NCI-H748 (cell line): ENCODE results near the gene EEF1AKMT4.
A peak's percentile ranks its signal among the peaks of the same experiment; 100 is the strongest.
"Not testable (repeated sequence)": the region's sequence is repeated elsewhere in the genome, so short reads cannot be mapped to it uniquely, and the experiment has no call there.

Source experiments
- DNase-seq: peaks from one replicate; lab custom pipeline; 2025; ENCODE audit not compliant: unreplicated experiment; lab: John Stamatoyannopoulos, UW

Gene EEF1AKMT4

DNA sequence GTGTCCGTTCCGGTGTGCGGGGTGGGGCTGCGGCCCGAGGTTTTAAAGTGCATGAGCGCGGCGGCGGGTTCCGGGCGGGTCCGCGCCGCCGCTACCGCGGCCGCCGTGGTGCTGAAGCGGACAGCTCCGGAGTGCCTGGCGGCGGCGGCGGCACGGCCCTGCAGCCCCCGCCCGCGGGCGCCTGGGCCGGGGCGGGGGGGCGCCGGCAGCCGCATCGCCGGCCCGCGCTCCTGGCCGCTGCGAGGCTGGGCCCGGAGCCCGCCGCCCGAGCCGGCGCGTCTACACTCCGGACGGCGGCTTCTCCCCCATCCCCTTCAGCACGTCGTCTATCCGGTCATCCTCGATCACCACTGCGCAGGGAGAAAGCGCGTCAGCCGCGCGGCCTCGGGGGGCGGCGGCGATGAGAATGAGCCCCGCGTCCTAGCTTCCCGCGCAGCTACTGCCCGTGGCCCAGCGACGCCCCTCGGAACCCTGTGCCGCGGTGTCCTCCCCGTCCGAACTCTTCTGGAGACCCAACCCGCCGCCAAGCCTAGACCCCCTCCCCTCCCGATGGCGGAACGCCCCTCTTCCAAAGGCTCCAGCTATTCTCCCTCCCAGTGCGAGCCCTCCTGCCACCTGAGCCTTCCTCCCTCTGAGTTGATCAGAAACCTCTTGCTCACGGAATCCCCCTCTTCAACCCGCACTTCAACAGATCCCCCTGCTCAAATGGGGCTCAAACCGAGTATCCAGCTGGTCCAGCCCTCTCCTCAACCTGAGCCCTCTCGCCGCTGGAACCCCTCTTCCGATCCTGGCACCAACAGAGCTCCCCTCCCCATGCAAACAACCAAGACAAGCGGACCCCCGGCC is 10.6 kb downstream of the EEF1AKMT4 start:
- peak; percentile 42 for DNase-seq

DNA sequence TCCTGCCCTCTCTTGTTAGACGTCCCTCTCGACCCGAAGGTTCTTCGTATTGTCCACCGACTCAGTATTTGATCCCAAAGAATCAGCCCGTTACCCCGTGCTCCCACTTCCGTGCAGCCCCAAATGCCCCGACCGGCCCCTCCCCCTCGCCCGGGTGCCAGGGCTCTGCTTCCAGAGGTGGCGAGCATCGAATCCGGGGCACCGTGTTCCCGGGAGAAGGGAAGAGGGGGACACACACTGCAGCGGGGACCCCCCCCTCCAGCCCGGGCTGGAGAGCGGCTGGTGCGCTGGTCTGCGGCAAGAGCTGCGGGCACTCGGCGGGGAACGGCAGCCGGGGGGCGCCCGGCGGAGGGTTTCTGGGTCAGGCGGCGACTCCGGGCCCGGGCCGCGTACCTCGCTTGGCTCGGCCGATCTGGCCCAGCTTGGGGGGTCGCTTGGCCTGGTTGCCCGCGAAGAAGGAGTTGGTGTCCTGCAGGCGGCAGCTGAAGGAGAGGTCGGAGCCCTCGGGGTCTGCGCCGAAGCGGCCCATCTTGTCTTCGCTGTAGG is 11.3 kb downstream of the EEF1AKMT4 start:
- DNase-seq = peak; percentile 34

DNA sequence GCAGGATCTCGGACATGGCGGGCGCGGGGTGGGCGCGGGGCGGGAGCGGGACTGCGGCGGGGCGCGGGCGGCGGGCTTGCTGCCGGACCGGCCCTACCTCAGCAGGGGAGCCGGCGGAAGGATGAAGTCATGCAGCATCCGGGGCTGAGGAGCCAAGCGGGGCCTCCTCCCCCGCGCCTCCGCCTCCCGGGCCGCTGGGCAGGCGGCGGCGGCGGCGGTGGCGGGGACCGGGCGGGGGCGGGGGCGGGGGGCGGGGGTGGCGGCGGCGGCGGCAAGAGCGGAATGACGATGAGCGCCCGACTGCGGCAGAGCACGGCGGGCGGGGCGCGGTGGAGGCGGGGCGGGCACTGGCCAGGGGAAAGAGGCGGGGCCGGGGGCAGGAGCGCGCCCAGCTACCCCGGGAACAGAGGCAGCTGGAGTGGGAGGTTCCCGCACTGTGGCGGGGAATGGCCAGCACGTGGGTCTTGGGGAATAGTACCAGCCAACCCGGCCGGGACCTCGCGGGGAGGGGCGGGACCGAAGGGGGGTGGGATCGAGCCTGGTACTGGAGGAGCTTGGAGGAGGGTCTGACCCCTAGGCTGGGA is 11.9 kb downstream of the EEF1AKMT4 start, which contains the start of gene CAMK2N2:
TSS of gene CAMK2N2 (minus strand) at position 284 of the 584 bp plus-strand sequence. CDS start at position 16, 268 bp downstream.
- peak; percentile 94 for DNase-seq

DNA sequence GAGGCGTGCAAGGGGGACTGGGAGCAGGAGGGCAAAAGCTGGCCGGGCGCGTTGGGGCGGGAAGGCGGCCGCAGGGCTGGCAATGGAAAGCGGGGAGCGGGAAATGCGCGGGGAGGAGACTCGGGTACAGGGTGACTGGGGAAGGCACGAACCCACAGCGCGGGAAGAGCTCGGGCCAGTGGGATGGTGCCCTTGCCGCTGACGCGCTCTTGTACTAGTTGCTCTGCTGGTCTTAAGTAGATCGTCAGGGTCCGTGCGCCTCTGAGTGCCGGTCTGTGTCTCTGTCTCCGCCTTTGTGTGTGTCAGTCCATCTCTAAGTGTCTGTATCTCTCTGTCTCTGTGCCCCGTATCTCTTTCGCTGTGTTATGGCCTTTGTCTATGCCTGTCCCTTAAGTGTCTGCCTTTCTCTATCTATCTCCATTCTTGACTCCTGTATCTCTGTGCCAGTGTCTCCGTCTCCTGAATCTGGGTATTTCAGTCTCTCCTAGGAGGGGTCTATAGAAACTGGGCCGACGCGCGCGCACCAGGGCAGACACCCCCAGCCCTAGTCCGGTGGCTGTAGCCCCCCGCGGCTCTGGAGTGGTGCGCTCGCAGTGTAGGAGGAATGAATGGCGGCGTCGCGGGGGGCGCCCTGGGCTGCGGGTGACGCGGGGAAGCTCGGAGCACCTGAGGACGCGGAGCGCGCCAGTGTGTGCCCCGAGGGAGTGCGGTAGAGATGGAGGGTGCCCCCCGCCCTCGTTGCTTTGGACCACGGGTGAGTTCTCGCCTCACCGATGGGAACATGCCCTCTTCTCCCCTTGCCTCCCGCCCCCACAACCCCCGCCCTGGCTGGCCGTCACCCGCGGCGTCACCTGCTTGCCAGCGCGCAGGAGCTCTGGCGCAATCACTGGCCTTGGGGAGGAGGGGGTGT is 12.6 kb downstream of the EEF1AKMT4 start:
- peak; percentile 67 for DNase-seq

DNA sequence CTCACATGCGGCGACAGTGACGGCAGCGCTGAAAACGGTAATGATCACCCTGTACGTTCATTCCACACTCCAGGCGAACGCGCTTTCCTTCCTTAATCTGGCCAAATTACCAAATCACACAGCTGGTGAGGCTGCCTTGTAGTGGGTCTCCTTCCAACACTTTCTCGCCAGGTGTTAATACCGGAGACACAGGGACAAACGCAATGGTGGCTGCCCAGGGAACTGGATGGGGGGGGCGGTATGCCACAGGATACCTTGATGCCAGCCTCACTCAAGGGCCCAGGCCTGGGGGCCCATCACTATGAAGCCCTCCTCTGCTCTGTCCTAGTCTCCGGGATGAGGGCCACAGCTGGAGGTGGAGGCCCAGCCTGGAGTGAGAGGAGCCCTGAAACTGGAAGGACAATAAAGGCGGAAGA is 13.3 kb downstream of the EEF1AKMT4 start:
- no peak for DNase-seq

DNA sequence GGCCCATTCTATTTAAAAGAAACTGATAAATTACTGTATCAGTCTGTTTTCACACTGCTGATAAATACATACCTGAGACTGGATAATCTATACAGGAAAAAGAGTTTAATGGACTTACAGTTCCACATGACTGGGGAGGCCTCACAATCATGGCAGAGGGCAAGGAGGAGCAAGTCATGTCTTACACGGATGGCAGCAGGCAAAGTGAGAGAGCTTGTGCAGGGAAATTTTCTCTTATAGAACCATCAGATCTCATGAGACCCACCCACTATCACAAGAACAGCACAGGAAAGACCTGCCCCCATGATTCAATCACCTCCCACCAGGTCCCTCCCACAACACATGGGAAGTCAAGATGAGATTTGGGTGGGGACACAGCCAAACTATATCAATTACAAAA is 17.8 kb downstream of the EEF1AKMT4 start:
- not testable (repeated sequence) for DNase-seq

DNA sequence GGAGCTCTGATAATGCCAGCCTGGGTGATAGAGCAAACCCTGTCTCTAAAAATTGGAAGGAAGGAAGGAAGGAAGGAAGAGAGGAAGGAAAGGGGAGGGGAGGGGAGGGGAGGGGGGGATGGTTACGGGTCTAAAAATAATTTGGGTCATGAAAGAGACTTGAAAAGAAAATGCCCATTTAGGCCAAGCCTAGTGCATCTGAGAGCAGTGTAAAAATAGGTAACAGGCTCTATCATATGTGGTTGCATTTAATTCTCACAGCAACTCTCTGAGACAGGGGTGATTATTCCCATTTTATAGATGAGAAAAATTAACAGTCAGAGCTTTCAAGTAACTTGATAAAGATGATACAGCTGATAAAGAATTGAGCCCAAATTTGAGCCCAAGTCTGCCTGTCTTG is 22.8 kb downstream of the EEF1AKMT4 start:
- DNase-seq = no peak

DNA sequence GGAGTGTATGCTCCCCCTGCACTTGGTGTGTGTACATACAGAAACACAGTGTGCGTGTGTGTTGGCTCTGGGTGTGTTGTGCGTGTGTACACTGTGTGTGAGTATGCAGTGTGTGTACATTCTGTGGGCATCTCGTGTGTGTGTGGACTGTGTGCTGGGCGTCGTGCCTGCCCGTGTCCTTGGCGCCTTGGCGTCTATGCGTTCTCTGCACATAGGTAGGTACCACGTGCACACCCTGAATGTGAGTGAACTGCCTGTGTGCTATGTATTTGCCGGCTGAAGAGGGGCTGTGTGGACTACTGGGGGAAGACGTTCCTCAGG is 25.9 kb downstream of the EEF1AKMT4 start:
- DNase-seq = no peak

DNA sequence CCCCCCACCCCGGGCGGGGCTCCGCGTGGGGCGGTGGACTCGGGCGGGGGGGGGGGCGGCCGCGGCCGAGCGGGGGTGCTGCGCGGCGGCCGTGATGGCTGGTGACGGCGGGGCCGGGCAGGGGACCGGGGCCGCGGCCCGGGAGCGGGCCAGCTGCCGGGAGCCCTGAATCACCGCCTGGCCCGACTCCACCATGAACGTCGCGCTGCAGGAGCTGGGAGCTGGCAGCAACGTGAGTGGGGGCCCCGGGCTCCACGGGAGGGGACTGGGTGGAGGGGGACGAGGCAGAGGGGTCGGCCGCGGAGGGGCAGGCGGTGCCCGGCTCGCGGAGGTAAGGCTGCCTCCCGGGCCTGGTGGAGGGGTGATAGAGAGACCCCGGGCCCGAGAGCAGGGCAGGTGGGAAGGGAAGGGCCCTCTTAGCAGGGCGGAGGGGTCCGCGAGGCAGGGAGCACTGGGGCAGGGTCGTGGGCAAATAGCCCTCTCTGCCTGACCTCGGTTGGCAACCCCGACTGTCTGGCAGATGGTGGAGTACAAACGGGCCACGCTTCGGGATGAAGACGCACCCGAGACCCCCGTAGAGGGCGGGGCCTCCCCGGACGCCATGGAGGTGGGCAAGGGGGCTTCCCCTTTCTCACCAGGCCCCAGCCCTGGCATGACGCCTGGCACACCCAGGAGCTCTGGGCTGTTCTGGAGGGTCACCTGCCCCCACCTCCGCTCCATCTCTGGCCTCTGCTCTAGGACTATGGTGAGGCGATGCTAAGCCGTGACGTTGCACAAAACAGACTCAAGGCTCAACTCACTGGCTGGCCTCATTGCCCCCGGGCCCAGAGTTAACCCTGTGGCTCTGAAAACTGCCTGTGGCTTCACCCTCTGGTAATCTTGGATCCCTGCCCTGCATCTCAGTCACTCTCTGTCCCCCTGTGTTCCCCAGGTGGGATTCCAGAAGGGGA is 26.8 kb downstream of the EEF1AKMT4 start, which contains the start of gene ECE2:
TSS of gene ECE2 (plus strand) at position 62 of the 950 bp plus-strand sequence. CDS start at position 194, 132 bp downstream.
- DNase-seq = no peak

DNA sequence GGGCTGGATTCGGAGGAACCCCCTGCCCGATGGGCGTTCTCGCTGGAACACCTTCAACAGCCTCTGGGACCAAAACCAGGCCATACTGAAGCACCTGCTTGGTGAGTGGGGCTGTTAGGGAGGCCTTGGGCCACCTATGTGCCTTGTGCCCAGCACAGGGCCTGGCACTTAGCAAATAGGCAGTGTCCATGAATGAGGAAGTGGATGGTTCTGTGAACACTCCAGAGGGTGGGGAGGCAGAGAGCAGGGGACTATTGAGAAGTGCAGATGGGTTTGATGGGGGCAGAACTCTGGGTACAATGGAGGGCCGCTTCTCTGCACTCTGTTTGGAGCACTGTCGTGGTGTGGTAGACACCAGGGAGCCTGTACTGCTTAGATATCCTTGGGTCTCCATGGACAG is 27.9 kb downstream of the EEF1AKMT4 start:
- DNase-seq = no peak

DNA sequence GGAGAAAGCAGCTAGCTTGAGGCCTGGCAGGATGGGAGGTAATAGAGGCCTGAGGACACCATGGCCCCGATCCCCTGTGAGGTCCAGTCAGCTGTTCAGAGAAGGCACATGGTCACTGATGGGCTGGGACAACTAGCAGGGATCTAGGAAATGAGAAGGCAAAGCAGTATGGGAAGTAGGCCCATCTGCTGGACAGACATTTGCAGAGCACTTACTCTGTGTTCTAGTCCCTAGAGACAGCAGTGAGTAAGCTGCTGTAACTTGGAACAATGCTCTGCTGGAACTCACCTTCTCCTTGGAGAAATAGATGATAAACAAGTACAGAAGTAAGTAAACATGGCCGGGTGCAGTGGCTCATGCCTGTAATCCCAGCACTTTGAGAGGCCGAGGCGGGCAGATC is 33.5 kb downstream of the EEF1AKMT4 start:
- DNase-seq = no peak

DNA sequence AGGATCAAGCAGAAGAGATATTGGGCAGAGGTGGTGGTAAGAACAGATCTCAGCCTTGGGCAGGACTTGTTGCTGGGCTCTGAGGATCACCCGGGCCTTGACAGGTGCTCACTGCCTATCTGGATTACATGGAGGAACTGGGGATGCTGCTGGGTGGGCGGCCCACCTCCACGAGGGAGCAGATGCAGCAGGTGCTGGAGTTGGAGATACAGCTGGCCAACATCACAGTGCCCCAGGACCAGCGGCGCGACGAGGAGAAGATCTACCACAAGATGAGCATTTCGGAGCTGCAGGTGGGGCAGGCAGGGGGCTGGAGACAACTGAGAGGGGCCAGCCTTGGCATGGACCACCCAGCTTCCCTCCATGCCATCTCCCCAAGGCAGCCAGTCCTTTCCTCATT is 34.2 kb downstream of the EEF1AKMT4 start:
- no peak for DNase-seq

DNA sequence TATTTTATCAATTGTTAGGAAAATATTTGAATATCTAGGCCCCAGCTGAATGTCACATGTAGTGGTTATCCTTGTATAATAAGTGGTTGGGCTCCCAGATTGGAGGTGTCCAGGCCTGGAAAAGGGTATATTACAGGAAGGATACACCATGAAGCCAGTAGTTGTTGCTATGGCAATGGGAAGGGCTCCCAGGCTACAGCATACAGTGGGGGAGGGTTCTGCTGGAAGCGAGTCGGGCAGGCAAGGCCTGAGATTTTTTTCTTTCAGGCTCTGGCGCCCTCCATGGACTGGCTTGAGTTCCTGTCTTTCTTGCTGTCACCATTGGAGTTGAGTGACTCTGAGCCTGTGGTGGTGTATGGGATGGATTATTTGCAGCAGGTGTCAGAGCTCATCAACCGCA is 35.2 kb downstream of the EEF1AKMT4 start:
- DNase-seq = peak; percentile 87

DNA sequence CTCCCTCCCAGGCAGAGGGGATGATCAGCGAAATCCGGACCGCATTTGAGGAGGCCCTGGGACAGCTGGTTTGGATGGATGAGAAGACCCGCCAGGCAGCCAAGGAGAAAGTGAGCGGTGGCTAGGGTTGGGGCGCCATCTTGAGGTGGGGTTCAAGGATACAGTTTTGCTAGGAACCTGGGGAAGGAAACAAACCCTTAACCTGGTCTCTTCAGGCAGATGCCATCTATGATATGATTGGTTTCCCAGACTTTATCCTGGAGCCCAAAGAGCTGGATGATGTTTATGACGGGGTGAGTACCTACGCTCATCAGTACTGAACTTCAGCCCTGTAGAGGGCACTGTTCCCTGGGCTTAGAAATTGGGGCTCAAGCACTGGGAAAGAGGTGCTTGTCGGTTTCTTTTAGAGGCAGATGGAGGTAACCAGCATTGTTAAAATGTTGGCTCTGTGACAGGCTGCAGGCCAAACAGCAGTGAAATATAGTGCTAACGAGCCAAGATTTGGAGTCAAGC is 40.0 kb downstream of the EEF1AKMT4 start:
- DNase-seq = peak; percentile 50

DNA sequence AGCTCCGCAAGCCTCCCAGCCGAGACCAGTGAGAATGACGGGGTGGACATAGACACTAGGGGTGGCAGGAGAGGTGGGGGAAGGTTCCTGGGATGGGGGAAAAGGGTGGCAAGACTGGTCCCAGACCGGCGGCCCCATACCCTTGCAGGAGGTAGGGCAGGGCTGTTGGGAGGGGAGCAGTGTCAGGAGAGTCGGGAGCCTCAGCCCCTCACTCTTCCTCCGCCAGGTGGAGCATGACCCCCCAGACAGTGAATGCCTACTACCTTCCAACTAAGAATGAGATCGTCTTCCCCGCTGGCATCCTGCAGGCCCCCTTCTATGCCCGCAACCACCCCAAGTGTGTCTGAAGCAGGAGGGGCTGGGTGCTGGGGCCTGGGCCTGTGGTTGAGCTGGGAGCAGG is 40.9 kb downstream of the EEF1AKMT4 start:
- no peak for DNase-seq

DNA sequence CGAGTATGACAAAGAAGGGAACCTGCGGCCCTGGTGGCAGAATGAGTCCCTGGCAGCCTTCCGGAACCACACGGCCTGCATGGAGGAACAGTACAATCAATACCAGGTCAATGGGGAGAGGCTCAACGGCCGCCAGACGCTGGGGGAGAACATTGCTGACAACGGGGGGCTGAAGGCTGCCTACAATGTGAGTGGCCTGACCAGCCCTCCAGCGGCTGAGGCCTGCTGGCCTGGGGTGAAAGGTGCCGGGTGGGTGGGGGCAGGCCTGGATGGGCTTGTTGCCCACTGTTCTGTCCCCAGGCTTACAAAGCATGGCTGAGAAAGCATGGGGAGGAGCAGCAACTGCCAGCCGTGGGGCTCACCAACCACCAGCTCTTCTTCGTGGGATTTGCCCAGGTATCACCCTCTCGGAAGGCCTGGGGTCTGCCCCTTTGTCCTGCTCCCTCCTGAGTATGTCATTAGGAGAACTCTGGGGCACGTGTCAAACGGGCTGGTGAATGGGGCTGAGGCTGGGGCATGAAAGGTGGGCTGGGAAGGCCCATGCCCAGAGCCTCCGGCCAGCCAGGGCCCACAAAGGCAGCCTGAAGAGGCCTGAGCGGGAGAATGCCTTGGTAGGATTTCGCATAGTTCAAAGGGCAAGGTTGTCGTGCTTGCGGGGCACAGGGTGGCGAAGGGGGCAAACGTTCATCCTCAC is 41.7 kb downstream of the EEF1AKMT4 start:
- no peak for DNase-seq

DNA sequence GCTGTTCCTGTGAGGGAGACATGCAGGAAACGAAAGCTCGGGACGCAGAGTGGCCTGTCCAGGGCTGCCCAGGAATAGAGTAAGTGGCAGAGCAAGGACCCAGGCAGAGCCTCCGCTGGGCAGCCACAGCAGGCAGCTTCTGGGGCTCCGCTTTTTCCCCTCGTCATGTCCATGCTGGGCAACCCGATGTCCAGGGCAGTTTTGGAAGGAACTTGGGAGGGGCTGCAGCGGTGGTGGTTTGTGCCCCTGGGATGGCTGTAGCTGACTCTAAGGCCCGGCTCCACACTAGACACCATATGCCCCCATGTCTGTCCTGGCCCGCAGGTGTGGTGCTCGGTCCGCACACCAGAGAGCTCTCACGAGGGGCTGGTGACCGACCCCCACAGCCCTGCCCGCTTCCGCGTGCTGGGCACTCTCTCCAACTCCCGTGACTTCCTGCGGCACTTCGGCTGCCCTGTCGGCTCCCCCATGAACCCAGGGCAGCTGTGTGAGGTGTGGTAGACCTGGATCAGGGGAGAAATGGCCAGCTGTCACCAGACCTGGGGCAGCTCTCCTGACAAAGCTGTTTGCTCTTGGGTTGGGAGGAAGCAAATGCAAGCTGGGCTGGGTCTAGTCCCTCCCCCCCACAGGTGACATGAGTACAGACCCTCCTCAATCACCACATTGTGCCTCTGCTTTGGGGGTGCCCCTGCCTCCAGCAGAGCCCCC is 42.4 kb downstream of the EEF1AKMT4 start:
- DNase-seq = no peak

DNA sequence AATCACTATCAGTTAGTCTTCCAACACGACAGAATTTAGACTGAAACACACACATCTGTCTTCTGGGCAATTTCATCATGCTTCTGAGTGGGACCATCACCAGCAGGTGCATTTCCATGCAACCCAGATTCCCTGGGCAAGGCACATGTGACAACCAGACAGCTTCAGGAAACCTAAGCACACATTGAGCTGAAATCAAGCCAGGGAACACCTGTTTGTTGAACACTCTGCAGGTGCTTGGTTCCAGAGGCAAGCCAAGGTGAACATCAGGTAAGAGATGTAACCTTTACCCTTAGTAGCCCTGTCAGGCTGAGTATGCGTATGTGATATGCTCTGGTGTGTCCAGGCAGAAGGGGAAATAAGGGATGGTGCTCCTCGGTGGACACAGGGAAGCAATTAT is 46.3 kb downstream of the EEF1AKMT4 start:
- DNase-seq = no peak

DNA sequence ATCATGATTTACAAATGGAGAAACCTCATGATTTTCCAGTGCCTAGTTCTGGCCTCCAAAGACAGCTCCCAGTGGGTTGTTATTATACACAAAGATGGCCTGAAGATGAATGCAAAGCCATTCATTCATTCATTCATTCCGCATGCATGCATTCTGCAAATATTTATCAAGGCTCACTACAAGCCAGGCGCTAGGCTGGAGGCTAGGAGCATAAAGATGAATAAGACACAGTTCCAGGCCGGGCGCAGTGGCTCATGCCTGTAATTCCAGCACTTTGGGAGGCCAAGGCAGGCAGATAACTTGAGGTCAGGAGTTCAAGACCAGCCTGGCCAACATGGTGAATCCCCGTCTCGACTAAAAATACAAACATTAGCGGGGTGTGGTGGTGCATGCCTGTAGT is 47.1 kb downstream of the EEF1AKMT4 start:
- no peak for DNase-seq
